Body of pancreas (tissue), 4 donors: ENCODE data around the gene VPS41. TPM values are rescaled to one million over a fixed set of nuclear protein-coding genes. Genes with fewer than 3 reads are reported as not detected.

Experiments used
- ATAC-seq: fragments of 150-250 bp; one replicate; pipeline ENCODE4 v1.9.1; 2016
- DNase-seq, 4 donors: peaks; one replicate each; pipeline ENCODE4 v3.0.0-alpha.2; 2019
- H3K27ac ChIP-seq, 4 donors: fragments of 200-600 bp; sonication (generic); 1 replicate in 3 of 4; 2 replicates in 1 of 4; pipeline versions ENCODE4 v1.5.1 to v1.6.1; 2016 to 2019; ENCODE audit warnings: mild to moderate bottlenecking in 1 of 4, mixed read lengths in 1 of 4, moderate library complexity in 1 of 4
- H3K27me3 ChIP-seq, 2 donors: fragments of 200-600 bp; sonication (generic); one replicate each; pipeline ENCODE4 v1.6.0; 2016; ENCODE audit warnings: mild to moderate bottlenecking in 1 of 2
- H3K36me3 ChIP-seq, 2 donors: fragments of 200-600 bp; sonication (generic); replicated peaks in 1 of 2; 2 replicates each; pipeline ENCODE4 v1.5.1; 2016; ENCODE audit warnings: low read depth in 2 of 2; ENCODE audit not compliant: insufficient read depth in 1 of 2
- H3K4me1 ChIP-seq: fragments of 200-600 bp; sonication (generic); one replicate; pipeline ENCODE4 v1.6.0; 2016
- H3K4me3 ChIP-seq, 2 donors: fragments of 200-600 bp; sonication (generic); 1 replicate in 1 of 2; 2 replicates in 1 of 2; pipeline ENCODE4 v1.5.1; 2016 to 2019
- H3K9me3 ChIP-seq, 3 donors: fragments of 200-600 bp; sonication (generic); 1 replicate in 2 of 3; 2 replicates in 1 of 3; pipeline ENCODE4 v1.5.1; 2016
- CTCF ChIP-seq, 7 experiments: fragments of 450-650 bp in 4 of 7; fragments of 200-600 bp in 3 of 7; sonication (generic) in 3 of 7; IDR thresholded peaks; one replicate each; pipeline ENCODE4 v1.5.1; 2016 to 2019; ENCODE audit warnings: antibody characterized with exemption in 7 of 7
- POLR2A ChIP-seq, 3 donors: fragments of 450-650 bp; IDR thresholded peaks; one replicate each; pipeline ENCODE4 v1.6.1; 2016; ENCODE audit warnings: antibody characterized with exemption in 3 of 3, mild to moderate bottlenecking in 2 of 3
- WGBS, 2 donors: methylation state at CpG; one replicate each; pipeline ENCODE4 v1.1.5; 2017; 5-methylcytosine and 5-hydroxymethylcytosine counted together
- intact Hi-C: fragments of 100-400 bp; cut with DNase I; formaldehyde crosslinking; loops from one replicate; pipeline ENCODE4 v1.15.1; 2023
- total RNA-seq, 2 donors: library from RNA; depleted of rRNA; stranded (reverse); fragments of >200 nt; gene quantifications; one replicate each; pipeline ENCODE4 v1.1.0, GENCODE V29; 2016

VPS41 gene
- total RNA-seq, 2 donors from 2014 or later = 18.1 to 53.2 TPM

- TF ChIP-seq CTCF (IDR thresholded peaks at IDR 0.05) (no peak), POLR2A (IDR thresholded peaks at IDR 0.05) (no peak)
- intact Hi-C loops = no loop called here
- H3K4me3 ChIP-seq = no peak overlapping the region
- H3K4me1 ChIP-seq = no peaks in the 10 kb centered on the region
- WGBS, 2 donors = 80 to 96% methylated on average over 1 of the region's 1 CpG
- ATAC-seq (no peak), DNase-seq (no peak)
- no peaks in the 10 kb centered on the region for H3K9me3 ChIP-seq
- H3K27ac ChIP-seq = no peak overlapping the region
- H3K36me3 ChIP-seq = peaks cover 0 to 7% of the 10 kb centered on the region in 2 donors
- no peaks in the 10 kb centered on the region for H3K27me3 ChIP-seq
These were observed 157.6 kb downstream of the VPS41 start for GRCh38 chr7:38751416-38751815.

GRCh38 chr7:38748056-38748610, 160.9 kb downstream of the VPS41 start:
- no peaks in the 10 kb centered on the region for H3K4me1 ChIP-seq
- peaks cover 0 to 15% of the 10 kb centered on the region in 2 donors for H3K36me3 ChIP-seq
- DNase-seq (no peak), ATAC-seq (no peak)
- 93% methylated on average over 12 of the region's 12 CpGs for WGBS, 2 donors
- intact Hi-C loops = no loop called here
- no peak overlapping the region for H3K4me3 ChIP-seq
- H3K27me3 ChIP-seq = no peaks in the 10 kb centered on the region
- no peak overlapping the region for H3K27ac ChIP-seq
- TF ChIP-seq POLR2A (IDR thresholded peaks at IDR 0.05) = no peak
- TF ChIP-seq CTCF (IDR thresholded peaks at IDR 0.05) = peak in 1 of 7 experiments; percentile 8
- no peaks in the 10 kb centered on the region for H3K9me3 ChIP-seq

- WGBS, 2 donors = 83 to 86% methylated on average over 7 of the region's 7 CpGs
- no peak for ATAC-seq
These were observed 162.6 kb downstream of the VPS41 start for GRCh38 chr7:38746438-38746837.

GRCh38 chr7:38744746-38745145, 164.2 kb downstream of the VPS41 start:
- 89% methylated on average over 3 of the region's 3 CpGs for WGBS, 2 donors
- TF ChIP-seq POLR2A (IDR thresholded peaks at IDR 0.05) (no peak), CTCF (IDR thresholded peaks at IDR 0.05) (no peak)
- intact Hi-C loops = no loop called here
- DNase-seq (no peak), ATAC-seq (no peak)
- H3K4me1 ChIP-seq = no peaks in the 10 kb centered on the region
- H3K27ac ChIP-seq = no peak overlapping the region
- no peaks in the 10 kb centered on the region for H3K27me3 ChIP-seq
- peaks cover 0 to 20% of the 10 kb centered on the region in 2 donors for H3K36me3 ChIP-seq
- no peaks in the 10 kb centered on the region for H3K9me3 ChIP-seq
- H3K4me3 ChIP-seq = no peak overlapping the region

More at GRCh38 chr7:38746438-38746837, 162.6 kb downstream of the VPS41 start:
- no peaks in the 10 kb centered on the region for H3K9me3 ChIP-seq
- DNase-seq = no peak
- no peaks in the 10 kb centered on the region for H3K4me1 ChIP-seq
- H3K4me3 ChIP-seq = no peak overlapping the region
- H3K36me3 ChIP-seq = peaks cover 0 to 15% of the 10 kb centered on the region in 2 donors
- no peak overlapping the region for H3K27ac ChIP-seq
- intact Hi-C loops = no loop called here
- no peaks in the 10 kb centered on the region for H3K27me3 ChIP-seq
- no peak for TF ChIP-seq POLR2A (IDR thresholded peaks at IDR 0.05)
- no peak for TF ChIP-seq CTCF (IDR thresholded peaks at IDR 0.05)

GRCh38 chr7:38743899-38744298, 165.1 kb downstream of the VPS41 start:
- H3K36me3 ChIP-seq = peaks cover 0 to 20% of the 10 kb centered on the region in 2 donors
- TF ChIP-seq CTCF (IDR thresholded peaks at IDR 0.05) (no peak), POLR2A (IDR thresholded peaks at IDR 0.05) (no peak)
- no peak for ATAC-seq
- H3K4me1 ChIP-seq = no peaks in the 10 kb centered on the region
- H3K27me3 ChIP-seq = no peaks in the 10 kb centered on the region
- H3K4me3 ChIP-seq = no peak overlapping the region
- no peaks in the 10 kb centered on the region for H3K9me3 ChIP-seq
- 65 to 67% methylated on average over 1 of the region's 1 CpG for WGBS, 2 donors
- intact Hi-C loops = no loop called here
- DNase-seq = no peak
- H3K27ac ChIP-seq = no peak overlapping the region
